Spleen (tissue), 7 donors: ENCODE data around the gene VWF.

ENCODE experiments used
- POLR2A ChIP-seq, 3 donors: fragments of 450-650 bp; IDR thresholded peaks; one replicate each; pipeline ENCODE4 v1.5.1; 2017; ENCODE audit warnings: antibody characterized with exemption in 3 of 3, mild to moderate bottlenecking in 1 of 3
- POLR2AphosphoS5 ChIP-seq, 3 donors: sonication (generic); formaldehyde crosslinking; IDR thresholded peaks; one replicate each; pipeline ENCODE4 v1.5.1; 2017; ENCODE audit warnings: antibody characterized with exemption in 3 of 3
- TF ChIP-seq, protein P1 (sequence below), 11 experiments: fragments of 200-600 bp in 7 of 11; fragments of 450-650 bp in 4 of 11; sonication (generic) in 4 of 11; IDR thresholded peaks in 8 of 11; conservative IDR thresholded peaks in 3 of 11; 1 replicate in 7 of 11; 2 replicates in 4 of 11; pipeline versions ENCODE4 v1.4.0 to v1.8.0; 2016 to 2021; ENCODE audit warnings: antibody characterized with exemption in 11 of 11, inconsistent platforms in 4 of 11, mild to moderate bottlenecking in 1 of 11
- donor health status: DM: no; HTN: no; CAD: no; lungs with moderate emphysema.
- donor health status: DM: no; HTN: no; CAD: no.
- donor health status: DM: no; HTN: no; CAD: no.

GRCh38 chr12:6068227-6068626 lies 56.2 kb downstream of the VWF start:
- TF ChIP-seq POLR2AphosphoS5 (IDR thresholded peaks at IDR 0.05) (no peak), POLR2A (IDR thresholded peaks at IDR 0.05) (no peak)
- TF ChIP-seq, protein P1, sequence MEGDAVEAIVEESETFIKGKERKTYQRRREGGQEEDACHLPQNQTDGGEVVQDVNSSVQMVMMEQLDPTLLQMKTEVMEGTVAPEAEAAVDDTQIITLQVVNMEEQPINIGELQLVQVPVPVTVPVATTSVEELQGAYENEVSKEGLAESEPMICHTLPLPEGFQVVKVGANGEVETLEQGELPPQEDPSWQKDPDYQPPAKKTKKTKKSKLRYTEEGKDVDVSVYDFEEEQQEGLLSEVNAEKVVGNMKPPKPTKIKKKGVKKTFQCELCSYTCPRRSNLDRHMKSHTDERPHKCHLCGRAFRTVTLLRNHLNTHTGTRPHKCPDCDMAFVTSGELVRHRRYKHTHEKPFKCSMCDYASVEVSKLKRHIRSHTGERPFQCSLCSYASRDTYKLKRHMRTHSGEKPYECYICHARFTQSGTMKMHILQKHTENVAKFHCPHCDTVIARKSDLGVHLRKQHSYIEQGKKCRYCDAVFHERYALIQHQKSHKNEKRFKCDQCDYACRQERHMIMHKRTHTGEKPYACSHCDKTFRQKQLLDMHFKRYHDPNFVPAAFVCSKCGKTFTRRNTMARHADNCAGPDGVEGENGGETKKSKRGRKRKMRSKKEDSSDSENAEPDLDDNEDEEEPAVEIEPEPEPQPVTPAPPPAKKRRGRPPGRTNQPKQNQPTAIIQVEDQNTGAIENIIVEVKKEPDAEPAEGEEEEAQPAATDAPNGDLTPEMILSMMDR (IDR thresholded peaks at IDR 0.05 in 8 of 11, conservative IDR thresholded peaks at IDR 0.05 in 3 of 11), result no peak
